ENCODE results near the gene KCNK4. TPM values are rescaled to one million over a fixed set of nuclear protein-coding genes. Genes with fewer than 3 reads are reported as not detected.
A peak's percentile ranks its signal among the peaks of the same experiment; 100 is the strongest.

KCNK4 gene
- total RNA-seq, 2 donors from 2014 or later, result not detected

DNA sequence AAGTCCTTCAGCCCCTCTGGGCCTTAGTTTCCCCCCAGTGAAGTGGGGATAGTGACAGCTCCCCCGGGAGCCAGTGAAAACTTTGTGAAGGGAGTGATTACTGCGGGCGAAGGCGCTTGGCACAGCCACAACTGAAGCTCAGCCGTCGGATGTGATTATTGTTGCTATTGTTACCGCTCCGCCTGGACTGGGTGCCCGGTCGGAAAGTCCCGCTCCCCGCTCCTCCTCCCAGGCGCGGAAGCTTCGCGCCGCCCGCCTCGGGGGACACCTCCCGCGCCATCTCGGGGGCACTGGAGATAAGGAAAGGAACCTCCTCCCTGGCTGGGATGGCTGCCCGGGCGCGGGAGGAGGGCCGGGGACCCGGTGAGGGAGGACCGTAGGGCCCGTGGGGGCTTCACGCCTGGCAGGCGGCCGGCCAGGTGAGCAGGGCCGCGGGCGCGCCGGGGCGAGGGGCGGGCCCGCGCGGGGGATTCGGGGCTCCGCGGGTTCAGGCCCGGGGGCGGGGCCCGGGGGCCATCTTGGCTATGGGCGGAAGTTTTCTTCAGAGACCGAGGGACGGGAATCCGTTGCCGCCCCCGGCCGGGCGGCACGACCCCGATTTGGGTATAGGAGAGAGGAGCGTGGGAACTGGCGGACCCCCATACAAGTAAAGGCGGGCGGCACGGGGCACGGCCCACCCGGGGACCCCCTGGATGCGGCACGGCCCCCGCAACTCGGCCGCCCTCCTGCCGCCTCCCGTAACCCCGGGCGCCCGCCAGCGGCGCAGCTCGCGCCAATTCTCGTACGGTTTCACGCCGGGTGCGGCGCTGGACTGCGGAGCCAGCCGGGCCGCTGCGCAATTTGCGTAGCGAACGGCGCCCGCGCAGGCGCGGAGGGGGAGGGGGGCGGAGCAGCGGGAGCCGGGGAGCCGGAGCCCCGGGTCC is 5.9 kb upstream of the KCNK4 start, which contains the start of gene GPR137:
TSS of gene GPR137 (plus strand) at position 887 of the 923 bp plus-strand sequence. CDS start 677 bp downstream, outside the sequence.
- Histone ChIP-seq H3K27me3 (replicated peaks; ENCODE audit: insufficient read depth) (no peaks in the 10 kb centered on the region), H3K9me3 (no peaks in the 10 kb centered on the region), H3K4me1 (ENCODE audit: control insufficient read depth in 1 of 2, low read depth in 2 of 2) (peaks cover 18 to 32% of the 10 kb centered on the region in 2 donors), H3K4me3 (peak within 1 kb of the TSS; percentile 92), H3K27ac (peak within 1 kb of the TSS; percentile 91 to 94), H3K36me3 (peaks cover 6% of the 10 kb centered on the region)
- peak; percentile 64 for ATAC-seq (ENCODE audit: insufficient number of reproducible peaks, low FRiP score, low read depth)
- no peak for DNase-seq (ENCODE audit: low spot score)
- TF ChIP-seq, protein P1, sequence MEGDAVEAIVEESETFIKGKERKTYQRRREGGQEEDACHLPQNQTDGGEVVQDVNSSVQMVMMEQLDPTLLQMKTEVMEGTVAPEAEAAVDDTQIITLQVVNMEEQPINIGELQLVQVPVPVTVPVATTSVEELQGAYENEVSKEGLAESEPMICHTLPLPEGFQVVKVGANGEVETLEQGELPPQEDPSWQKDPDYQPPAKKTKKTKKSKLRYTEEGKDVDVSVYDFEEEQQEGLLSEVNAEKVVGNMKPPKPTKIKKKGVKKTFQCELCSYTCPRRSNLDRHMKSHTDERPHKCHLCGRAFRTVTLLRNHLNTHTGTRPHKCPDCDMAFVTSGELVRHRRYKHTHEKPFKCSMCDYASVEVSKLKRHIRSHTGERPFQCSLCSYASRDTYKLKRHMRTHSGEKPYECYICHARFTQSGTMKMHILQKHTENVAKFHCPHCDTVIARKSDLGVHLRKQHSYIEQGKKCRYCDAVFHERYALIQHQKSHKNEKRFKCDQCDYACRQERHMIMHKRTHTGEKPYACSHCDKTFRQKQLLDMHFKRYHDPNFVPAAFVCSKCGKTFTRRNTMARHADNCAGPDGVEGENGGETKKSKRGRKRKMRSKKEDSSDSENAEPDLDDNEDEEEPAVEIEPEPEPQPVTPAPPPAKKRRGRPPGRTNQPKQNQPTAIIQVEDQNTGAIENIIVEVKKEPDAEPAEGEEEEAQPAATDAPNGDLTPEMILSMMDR (IDR thresholded peaks at IDR 0.05), result no peak

DNA sequence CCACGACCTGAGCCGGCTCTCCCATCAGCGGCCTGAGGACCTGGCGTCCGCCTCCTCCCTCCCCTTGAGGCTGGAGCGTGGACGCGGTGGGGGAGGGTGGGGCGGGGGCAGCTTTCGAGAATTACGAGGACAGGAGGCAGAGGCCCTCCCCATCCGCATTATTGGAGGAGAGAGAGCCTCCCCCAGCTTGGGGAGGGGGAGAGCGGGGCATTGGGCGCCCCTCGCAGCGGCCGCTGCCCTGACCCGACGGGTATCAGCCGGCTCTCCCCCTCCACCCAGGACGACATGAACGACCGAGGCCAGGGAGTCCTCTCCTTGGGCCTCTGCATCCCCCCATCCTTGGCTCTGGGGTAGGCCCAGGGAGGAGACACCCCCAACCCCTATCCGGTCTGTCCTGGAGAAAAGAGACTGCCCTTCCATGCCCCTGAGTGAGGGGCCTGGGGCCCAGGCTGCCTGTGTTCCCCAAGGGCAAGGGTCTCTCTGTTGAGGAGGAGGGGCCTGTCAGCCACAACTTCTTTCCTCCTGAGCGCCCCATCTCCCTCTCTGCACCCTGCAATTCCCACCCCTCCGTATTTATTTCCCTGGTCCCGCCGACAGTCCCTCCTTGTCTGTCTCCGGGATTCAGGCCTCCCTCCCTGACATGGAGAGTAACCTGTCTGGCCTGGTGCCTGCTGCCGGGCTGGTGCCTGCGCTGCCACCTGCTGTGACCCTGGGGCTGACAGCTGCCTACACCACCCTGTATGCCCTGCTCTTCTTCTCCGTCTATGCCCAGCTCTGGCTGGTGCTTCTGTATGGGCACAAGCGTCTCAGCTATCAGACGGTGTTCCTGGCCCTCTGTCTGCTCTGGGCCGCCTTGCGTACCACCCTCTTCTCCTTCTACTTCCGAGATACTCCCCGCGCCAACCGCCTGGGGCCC is 5.0 kb upstream of the KCNK4 start:
- peak overlapping the region; percentile 92 for H3K4me3 ChIP-seq
- H3K36me3 ChIP-seq, result peaks cover 6% of the 10 kb centered on the region
- H3K27me3 ChIP-seq (replicated peaks; ENCODE audit: insufficient read depth), result no peaks in the 10 kb centered on the region
- no peak for ATAC-seq (ENCODE audit: insufficient number of reproducible peaks, low FRiP score, low read depth)
- H3K27ac ChIP-seq, result peak overlapping the region; percentile 91 to 94
- H3K4me1 ChIP-seq (ENCODE audit: control insufficient read depth in 1 of 2, low read depth in 2 of 2), result peaks cover 18 to 32% of the 10 kb centered on the region in 2 donors
- H3K9me3 ChIP-seq, result no peaks in the 10 kb centered on the region
- TF ChIP-seq, protein P1 (IDR thresholded peaks at IDR 0.05), result no peak
- DNase-seq (ENCODE audit: low spot score), result no peak

DNA sequence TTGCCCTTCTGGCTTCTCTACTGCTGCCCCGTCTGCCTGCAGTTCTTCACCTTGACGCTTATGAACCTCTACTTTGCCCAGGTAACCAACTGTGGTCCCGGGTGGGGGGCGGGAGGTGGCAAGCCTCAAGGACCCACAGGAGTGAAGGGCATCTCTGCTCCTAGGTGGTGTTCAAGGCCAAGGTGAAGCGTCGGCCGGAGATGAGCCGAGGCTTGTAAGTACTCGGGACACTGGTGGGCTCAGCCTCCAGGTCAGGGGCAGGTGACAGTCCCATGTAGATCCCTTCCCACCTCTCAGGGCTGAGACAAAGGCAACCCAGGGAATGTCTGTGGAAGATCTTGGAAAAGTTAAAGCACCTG is 4.3 kb upstream of the KCNK4 start:
- ATAC-seq (ENCODE audit: insufficient number of reproducible peaks, low FRiP score, low read depth), result no peak
- TF ChIP-seq, protein P1 (IDR thresholded peaks at IDR 0.05), result no peak
- Histone ChIP-seq H3K36me3 (peaks cover under 1% of the 10 kb centered on the region), H3K27ac (no peak overlapping the region), H3K9me3 (no peaks in the 10 kb centered on the region), H3K27me3 (replicated peaks; ENCODE audit: insufficient read depth) (no peaks in the 10 kb centered on the region), H3K4me3 (no peak overlapping the region), H3K4me1 (ENCODE audit: control insufficient read depth in 1 of 2, low read depth in 2 of 2) (peaks cover 24 to 39% of the 10 kb centered on the region in 2 donors)
- no peak for DNase-seq (ENCODE audit: low spot score)

DNA sequence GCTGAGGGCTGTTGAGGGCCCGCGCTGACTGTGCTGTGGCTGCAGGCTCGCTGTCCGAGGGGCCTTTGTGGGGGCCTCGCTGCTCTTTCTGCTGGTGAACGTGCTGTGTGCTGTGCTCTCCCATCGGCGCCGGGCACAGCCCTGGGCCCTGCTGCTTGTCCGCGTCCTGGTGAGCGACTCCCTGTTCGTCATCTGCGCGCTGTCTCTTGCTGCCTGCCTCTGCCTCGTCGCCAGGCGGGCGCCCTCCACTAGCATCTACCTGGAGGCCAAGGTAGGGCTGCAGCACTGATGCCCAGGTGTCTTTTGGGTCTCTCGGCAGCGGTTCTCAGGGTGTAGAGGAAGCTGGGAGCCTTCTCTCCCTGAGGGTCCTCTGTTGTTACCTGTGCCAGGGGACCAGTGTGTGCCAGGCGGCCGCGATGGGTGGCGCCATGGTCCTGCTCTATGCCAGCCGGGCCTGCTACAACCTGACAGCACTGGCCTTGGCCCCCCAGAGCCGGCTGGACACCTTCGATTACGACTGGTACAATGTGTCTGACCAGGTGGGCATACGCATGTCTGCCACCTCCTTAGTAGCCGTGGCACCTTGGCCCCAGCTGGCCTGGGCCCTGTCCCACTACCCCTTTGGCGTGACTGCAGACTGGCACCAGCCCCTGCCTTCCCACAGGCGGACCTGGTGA is 3.3 kb upstream of the KCNK4 start:
- no peak overlapping the region for H3K4me3 ChIP-seq
- TF ChIP-seq, protein P1 (IDR thresholded peaks at IDR 0.05), result no peak
- H3K36me3 ChIP-seq, result no peaks in the 10 kb centered on the region
- H3K27me3 ChIP-seq (replicated peaks; ENCODE audit: insufficient read depth), result peaks cover 7% of the 10 kb centered on the region
- H3K9me3 ChIP-seq, result no peaks in the 10 kb centered on the region
- DNase-seq (ENCODE audit: low spot score) (no peak), ATAC-seq (ENCODE audit: insufficient number of reproducible peaks, low FRiP score, low read depth) (no peak)
- peaks cover 33 to 48% of the 10 kb centered on the region in 2 donors for H3K4me1 ChIP-seq (ENCODE audit: control insufficient read depth in 1 of 2, low read depth in 2 of 2)
- H3K27ac ChIP-seq, result no peak overlapping the region
